CMK (cell line): ENCODE measurements around the gene CSMD2.

Source experiments
- DNase-seq: peaks from one replicate; pipeline ENCODE4 v3.0.0-alpha.2; 2010; ENCODE audit warnings: low read depth

The CSMD2 gene

GRCh38 chr1:33482412-33482811 is 682.6 kb downstream of the CSMD2 start:
- DNase-seq: no peak

- no peak for DNase-seq
These were observed 687.6 kb downstream of the CSMD2 start for GRCh38 chr1:33477451-33477850.

- DNase-seq: no peak
These were observed 691.1 kb downstream of the CSMD2 start for GRCh38 chr1:33473900-33474299.

DNA sequence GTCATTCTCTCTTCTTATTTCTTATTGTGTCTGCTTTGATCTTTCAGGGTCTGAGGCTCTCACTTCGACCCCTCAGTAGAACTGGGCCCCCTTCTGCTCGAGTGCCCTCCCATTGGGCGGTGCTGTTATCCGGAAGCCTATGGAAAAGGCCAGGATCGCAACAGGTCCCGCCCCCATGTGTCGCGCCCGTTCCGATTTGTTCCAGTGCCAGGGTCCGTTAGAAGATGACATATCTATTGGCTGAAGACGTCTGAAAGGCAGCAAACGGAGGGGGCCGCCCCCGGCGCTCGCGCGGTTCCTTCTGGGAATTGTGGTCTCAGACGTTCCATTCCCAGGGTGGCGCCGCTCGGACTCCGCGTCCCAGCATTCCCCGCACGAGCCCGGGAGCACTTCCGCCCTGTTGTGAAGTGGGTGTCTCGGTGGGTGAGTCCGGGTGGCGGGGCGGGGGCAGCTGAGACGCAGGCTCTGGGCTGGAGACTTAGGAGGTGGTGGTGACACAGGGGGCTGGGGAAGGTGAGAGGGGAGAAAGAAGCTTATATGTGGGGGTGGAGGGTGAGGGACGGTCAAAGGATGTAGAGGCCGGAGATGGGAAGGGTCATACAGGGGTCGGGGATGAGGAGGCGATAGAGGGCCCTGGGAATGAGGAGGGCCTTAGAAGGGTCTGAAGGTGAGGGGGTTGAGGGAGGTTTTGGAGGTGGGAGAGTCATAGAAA is 692.6 kb downstream of the CSMD2 start, which contains the start of gene ZSCAN20:
Gene ZSCAN20, plus strand, starts transcription at position 377 of the 712 bp plus-strand sequence. CDS start 6,644 bp downstream, outside the sequence.
- DNase-seq: peak; percentile 96

- no peak for DNase-seq
These were observed 693.6 kb downstream of the CSMD2 start for GRCh38 chr1:33471416-33471815.

GRCh38 chr1:33470495-33471012 is 694.5 kb downstream of the CSMD2 start:
- DNase-seq: peak; percentile 48

- DNase-seq: no peak
These were observed 695.3 kb downstream of the CSMD2 start for GRCh38 chr1:33469691-33470090.

DNA sequence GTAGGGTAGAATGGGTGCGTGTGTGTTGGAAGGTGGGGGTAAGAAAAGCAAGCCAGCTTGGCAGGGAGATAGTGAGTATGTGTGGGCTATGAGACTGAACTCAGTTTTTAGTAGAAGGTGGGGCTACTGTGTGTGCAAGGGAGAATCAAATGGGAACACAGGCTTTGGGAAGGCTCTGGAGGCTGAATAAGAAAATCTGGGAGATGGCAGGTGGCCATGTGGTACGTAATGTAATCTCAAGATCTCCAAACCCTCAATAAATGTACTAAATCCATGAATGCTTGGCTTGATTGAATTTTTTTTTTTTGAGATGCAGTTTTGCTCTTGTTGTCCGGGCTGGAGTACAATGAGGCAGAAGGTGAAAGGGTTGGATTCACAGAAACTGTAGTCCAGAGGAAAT is 696.1 kb downstream of the CSMD2 start:
- no peak for DNase-seq

DNA sequence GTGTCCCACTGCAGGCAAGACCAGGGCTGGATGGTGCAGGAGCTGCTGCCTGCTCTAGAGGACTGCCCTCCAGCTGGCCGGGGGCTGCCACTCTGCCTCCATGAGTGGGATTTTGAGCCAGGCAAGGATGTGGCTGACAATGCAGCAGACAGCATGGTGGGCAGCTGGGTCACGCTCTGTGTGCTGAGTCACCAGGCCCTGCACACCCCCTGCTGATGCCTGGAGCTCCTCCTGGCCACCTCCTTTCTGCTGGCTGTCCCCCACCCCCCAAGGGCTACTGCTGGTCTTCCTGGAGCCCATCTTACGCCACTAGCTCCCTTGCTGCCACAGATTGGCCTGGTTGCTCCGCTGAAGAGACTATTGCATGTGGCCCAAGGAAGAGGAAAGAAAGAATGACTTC is 696.5 kb downstream of the CSMD2 start:
- DNase-seq: no peak

DNA sequence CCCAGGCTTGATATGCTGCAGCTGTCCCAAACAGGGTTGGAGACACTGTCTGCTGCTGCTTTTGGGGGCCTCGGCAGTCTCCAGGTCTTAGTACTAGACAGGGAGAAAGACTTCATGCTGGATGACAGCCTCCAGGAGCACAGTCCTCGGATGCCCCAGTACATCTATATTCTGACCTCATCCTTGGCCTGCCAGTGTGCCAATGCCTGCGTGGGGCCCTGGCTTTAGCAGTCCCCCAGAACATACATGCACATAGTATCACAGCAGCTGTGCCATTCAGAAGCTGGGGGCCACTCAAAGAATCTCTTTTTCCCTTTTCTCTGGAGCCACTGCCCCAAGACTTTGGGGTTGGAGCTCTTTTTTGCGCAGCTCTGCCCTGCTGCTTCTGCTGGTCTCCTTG is 697.0 kb downstream of the CSMD2 start:
- DNase-seq: no peak

DNA sequence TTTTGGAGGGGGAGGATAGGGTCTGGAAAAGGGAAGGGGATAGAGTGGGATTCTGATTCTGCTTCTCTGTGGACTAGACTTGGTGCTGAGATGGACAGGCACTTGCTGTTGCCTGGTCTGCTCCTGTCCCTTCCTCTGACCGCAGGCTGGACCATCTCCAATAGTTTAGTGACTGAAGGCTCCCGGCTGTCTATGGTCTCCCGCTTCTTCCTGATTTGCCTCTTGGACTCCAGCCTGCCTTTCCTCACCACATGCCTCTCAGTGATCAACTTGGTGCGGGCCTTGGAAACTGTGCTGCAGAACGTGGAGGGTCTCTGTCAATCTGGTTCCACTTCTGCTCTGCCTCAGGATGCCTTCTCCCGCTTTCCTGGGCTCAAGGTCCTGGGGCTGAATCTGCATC is 698.9 kb downstream of the CSMD2 start:
- DNase-seq: no peak

- no peak for DNase-seq
These were observed 699.7 kb downstream of the CSMD2 start for GRCh38 chr1:33465316-33465715.

DNA sequence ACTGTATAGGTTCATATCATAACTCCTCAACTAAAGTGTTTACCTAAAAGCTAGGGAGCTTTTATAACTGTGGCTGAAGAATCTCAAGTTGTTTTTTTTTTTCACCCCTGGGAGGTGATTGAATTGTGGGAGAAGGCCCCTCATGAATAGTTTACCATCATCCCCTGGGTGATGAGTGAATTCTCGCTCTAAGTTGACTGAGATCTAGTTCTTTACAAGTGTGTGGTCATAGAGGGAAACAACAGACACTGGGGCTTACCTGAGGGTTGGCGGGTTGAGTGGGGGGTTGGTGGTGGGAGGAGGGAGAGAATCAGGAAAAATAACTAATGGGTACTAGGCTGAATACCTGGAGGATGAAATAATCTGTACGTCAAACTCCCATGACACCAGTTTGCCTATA is 700.5 kb downstream of the CSMD2 start:
- no peak for DNase-seq
